Activated CD4-positive, alpha-beta T cell treated with anti-CD3 and anti-CD28 coated beads for 4 hours (primary cell): ENCODE measurements around the gene PRKCA.

ENCODE experiments used
- DNase-seq, 2 donors: peaks; one replicate each; pipeline ENCODE4 v3.0.0-alpha.2; 2020

Gene PRKCA

DNA sequence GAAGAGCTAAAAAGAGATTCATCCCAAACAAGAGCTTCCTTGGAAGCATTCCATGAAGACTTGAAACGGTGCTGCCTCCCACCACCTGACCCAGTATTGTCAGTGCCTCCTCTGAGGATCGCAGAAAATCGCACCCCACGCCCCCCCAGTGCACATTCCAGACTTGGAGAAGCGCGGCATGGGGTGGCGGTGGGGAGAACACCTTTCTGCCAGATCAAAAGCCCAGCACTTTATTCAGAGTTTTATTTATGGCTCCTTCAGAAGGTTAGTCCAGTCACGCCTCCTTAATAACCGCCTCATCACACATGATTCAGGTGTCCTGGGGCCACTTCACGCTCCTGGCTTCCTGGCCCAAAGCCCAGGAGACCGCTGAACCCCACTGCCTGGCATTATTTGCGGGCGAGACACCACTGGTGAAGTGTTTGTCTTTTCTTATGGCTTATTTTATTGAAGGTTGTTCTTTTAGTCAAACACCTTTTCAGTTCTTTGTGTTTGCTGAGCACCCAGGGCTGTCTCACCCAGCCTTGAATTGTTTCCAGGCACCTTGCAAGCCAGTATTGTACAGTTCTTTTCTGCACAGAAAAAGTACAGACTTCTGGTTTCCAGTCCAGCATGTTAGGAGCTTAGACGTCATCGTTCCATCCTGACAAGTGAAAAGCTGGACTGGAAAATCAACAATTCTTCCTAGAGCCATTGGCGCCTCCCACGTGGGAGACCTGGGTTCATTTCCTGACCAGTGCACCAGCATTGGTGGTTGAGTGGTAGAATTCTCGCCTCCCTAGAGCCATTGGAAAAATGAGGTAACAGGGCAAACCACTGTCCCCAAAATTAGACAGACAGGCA lies 452.9 kb downstream of the PRKCA start:
- no peak for DNase-seq

DNA sequence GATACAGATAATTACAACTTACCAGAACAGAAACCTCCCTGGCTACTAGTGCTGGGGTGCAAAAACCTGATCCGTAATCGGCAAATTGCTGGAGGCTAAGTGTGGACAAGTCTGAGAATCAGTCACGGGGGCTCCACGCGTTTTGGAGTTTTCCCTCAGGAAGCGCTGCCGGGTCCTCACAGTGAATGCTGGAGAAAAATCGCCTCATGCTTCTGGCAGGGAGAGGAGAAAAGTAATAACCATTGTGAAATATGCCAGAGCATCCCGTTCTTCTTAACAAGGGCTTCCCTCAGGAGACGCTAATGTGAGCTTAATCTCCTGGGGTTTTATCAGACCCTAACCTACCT lies 453.5 kb downstream of the PRKCA start:
- DNase-seq: no peak

DNA sequence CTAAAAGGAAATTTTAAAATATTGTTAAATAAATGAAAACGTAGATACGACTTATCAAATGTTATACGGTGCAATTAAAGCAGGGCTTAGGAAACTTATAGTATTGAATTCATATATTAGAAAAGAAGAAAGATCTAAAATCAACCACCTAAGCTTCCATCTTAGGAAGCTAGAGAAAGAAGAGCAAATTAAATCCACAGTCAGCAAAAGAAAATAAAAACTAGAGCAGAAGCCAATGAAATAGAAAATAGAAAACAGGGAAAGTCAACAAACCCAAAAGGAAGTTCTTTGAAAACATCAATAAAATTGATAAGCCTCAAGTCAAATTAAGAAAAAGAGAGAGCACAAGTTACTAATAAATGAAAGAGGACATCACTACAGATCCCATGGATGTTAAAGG lies 457.9 kb downstream of the PRKCA start:
- no peak for DNase-seq

DNA sequence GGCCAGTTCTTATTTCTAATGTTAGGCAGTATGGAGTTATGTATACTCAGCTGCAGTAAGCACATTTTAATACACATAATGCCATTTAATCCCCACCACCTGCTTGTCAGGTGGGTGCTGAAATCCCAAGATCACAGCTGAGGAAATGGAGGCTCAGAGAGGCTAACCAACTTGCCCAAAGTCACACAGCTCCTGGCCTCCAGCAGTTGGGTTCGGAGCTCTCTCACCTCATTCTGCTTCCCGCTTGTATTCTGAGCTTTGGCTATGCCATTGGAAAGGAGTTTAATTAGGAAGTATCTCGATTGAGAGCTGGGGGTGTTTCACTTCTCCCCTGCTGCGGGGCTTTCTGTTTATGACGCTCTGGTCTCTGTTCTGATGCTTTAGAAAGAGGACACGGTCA lies 459.9 kb downstream of the PRKCA start:
- no peak for DNase-seq

DNA sequence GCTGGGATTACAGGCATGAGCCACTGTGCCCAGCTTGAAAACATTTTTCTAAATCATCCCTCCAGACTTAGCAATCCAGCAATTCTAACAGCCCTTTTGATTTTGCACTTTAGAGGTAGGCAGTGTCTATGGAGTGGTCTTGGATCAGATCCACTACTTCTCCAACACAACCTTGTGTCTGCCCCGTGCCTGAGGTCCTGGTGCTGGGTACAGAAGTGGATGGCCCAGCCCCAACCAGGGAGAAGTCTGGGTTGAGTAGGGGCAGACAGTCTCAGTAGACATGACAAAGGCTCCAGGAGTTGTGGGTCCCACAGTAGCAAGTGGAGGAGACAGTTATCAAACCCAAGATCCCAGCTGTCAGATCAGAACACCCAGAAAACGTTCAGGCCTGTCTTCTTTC lies 460.6 kb downstream of the PRKCA start:
- DNase-seq: no peak

DNA sequence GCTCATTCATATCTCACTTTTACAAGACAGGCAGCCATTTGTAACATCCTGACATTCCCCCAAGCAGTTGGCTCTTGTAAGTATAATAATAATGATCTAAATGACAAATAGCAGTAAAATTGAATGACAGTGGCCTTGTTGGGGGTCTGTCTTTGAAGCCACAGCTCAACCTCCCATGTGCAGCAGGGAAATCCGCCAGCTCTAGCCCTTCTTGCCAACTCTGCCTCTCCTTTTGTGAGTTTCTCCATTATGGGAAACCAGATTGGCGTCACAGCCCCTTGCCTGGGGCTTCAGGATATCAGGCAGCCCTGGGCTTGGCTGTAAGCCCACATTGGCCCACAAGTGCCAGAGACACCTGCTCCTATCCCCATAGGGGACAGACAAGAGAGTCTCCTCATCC lies 462.1 kb downstream of the PRKCA start:
- no peak for DNase-seq

DNA sequence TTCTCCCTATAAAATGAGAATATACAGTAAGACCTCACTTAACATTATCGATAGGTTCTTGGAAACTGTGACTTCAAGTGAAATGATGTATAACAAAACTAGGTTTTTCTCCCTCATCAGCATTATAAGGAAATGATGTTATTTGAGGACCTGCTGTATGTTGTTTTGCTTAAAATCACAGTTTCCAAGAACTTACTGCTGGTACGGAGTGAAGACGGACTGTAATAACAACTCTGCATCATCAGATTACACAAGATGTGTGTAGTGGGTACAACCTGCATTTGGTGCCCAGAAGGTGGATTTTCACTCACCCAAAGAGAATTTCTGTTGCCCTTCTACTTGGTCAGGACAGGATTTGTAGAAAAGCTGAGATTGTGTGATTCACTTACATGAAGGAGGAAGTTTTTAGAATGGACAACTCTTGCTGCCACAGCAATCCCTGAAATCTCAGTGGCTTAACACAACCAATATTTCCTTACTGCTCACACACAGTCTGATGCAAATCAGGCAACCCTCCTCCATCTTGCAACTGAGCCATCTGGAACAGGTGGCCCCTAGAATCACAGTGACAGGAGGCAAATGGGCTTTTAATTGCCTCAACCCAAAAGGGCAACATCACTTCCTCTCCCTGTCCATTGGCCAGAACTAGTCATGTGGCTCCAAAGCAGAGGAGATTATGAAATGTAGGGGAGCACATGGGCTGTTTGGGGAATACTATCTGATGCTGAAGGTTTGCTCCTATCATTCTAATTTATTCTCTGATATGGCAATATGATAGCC lies 464.9 kb downstream of the PRKCA start:
- DNase-seq: no peak

DNA sequence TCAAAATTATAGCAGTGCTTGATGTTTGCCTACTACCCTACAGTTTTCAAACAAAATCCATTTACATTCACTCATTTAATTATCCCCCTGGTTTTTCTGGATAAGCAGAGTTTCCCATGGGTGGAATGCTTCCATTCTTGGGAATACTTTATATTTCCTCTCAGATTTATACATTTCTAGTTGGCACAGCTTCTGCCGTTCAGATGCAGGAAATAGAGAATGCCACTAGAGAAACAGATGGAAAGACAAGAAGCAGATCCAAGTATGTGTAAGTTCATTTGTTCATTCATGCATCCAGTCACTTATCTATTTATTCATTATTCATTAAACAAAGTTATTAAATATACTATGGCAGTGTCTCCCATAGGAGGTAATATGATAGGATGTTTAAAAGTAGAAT lies 467.5 kb downstream of the PRKCA start:
- DNase-seq: no peak

DNA sequence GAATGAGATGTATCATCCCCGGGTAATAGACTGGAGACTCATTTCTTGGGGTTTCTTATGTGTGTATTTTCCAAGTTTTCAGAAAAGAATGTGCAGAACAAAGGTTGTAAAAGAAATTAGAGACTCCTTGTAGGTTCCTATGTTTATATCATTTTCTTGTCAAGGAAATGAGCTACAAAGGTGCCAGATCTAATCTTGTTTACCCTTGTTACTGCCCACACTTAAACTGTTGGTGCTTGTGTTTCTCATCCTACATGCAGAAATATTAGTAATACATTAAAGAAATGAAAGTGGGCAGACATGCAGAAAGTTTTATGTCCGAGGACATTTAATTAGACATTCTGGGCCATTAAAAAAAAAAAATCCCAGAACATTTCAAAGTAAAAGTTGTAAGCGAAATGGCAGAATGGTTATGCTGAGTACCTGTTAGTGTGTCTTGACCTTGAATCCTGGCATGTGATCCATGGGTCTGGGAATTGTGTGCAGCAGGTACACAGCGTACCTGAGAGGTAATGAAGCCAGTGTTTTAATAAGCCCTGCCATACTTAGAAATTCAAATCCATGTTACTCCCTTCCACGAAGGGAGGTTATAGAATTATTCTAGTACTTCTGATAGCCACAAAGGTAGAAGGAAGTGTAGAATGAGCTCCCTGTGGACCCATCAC lies 469.9 kb downstream of the PRKCA start:
- no peak for DNase-seq

DNA sequence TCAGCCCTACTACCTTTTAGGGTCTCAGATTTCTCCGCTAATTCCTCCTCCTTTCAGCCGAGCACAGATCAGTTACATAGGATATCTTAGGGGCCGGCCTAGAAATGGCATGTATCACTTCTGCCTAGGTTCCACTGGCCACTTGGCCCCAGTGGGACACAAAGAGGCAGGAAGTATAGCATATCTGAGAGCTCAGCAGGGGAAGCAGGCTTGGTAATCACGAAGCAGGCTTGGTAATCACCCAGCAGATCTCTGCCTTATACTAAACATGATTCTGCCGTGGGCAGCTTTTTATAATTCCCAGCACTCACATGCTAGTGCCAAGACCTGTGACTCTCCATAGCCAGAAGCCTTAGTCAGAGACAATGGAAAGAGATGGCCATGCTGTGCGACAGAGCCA lies 472.9 kb downstream of the PRKCA start:
- DNase-seq: no peak

DNA sequence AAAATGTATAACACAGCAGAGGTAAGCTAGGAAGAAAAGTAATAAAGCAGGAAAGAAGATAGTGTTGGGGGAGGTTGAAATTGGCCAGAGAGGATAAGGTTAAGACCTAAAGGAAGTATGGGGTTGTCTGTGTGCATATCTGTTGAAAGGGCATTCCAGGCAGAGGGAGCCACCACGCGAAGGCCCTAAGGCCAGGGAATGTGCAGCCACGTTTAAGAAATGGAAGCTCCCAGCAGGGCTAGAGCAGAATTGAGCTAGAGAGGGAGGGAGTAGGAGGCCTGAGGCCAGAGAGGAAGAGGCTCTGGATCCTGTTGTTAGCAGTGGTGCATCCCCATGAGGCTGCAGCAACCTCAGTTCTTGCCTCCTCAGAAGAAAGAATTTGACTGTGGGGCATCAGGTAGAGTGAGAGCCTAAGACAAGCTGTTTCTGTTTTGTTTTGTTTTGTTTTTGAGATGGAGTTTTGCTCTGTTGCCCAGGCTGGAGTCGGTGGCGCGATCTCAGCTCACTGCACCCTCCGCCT lies 473.5 kb downstream of the PRKCA start:
- DNase-seq: no peak

DNA sequence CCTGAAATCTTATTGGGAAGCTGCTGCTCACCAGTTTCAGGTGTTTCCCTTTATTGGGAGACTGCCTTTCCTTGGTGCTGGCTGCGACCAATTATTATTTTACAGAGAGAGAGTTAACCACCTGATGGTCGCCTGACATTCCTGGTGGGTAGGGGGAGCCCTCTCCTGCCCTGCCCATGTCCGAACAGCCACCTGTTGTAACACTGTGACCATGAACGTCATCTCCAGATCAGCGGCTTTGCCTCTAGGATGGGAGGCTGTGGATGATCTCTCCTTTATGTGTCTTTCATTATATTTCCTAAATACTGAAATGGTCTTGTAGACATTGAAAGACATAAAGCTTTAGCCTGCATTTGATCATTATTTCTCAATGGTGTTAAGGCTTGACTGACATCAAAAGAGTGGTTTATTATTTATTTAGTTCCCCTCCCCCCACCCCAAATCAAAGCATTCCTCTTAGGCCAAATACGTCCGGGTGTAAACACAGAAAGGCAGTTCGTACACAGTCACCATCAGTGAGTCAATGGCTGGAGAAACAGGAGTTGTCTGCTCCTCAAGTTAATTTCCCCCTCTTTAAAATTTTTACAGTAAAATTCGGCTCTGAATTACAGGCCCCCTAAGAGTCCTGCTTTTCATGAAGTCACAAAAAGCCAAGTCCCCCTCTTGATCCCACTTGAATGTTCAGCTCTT lies 474.7 kb downstream of the PRKCA start:
- DNase-seq: no peak

DNA sequence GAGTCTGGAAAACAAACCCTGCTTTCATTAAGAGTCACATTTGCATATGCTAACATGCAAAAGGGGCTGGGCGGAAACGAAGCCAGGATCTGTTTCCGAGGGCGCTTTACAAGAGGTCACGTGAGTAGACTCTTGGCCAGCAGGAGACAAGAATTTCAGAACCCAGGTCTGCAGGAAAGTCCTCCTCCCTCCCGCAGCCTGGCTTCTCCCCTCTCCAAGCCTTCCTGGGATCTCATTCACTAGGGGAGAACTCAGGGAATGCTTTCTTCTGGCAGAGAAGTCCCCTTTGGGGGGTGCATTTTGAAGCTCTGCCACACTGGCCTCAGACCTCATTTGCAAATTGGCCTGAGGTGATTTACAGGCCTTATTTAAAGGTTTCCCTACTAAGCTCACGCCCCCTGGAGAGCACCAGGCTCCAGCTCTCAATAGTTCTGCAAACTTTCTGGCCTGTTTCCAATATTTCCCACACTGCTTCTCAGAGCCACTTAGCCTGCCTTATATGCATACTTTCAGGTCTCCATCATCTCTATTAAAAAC lies 475.3 kb downstream of the PRKCA start:
- no peak for DNase-seq

DNA sequence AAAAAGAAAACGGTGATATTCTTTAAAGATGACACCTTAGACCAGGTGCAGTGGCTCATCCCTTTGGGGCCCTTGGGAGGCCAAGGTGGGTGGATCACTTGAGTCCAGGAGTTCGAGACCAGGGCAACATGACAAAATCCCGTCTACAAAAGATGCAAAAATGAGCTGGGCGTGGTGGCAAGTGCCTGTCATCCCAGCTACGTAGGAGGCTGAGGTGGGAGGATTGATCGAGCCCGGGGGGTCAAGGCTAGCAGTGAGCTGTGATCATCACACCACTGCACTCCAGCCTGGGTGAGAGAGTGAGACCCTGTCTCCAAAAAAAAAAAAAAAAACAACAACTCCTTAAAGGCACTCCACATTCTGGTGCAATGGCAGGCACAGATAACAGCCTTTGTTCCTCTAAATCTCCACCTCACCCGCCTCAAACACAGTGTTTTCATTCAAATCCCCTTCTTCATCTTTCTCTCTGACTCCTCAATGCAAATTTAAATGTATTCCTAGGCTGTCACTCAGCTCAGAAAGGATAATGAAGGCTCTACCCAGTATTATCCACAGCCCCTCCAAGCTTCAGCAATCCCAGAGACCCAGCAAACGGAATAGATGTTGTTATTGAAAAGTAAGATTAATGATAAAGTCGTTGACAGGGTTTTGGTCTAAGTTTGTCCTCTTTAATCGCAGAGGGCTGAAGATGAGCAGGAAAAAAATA lies 476.3 kb downstream of the PRKCA start:
- DNase-seq: no peak

DNA sequence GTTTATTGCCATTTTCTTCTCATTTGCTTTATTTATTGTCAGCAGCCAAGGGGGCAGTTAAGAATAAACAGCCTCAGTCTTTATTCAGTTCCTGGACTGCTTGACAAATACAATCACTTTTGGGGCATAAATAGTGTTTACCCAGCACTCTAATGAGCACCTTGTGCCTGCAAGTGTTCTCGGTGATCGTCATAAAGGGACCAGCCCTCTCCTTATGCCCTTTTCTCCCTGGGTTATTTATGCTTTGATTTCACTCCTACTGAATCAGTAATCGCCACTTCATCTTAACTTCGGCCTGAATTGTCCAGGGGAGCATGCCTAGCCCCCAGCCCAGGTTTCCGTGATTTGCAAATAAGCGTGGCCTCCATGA lies 476.8 kb downstream of the PRKCA start:
- DNase-seq: no peak

DNA sequence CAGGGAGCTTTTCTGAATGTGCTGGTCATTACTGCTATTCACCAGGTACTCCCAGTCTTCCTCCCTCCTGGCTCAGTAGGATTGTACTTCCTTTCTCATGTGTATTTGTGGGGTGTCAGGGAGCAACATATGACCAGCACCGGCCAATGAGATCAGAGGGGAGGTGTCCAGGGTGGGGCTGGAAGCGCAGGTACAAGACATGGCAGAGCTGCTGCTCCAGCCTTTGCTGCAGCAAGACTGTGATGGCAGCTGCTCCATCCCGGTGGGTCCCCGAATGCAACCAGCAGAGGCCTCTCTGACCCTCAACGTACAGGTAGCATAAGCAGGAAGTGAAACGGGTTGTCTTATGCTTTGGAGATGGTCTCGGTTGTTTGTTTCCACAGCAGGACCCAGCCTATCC lies 478.7 kb downstream of the PRKCA start:
- DNase-seq: no peak

DNA sequence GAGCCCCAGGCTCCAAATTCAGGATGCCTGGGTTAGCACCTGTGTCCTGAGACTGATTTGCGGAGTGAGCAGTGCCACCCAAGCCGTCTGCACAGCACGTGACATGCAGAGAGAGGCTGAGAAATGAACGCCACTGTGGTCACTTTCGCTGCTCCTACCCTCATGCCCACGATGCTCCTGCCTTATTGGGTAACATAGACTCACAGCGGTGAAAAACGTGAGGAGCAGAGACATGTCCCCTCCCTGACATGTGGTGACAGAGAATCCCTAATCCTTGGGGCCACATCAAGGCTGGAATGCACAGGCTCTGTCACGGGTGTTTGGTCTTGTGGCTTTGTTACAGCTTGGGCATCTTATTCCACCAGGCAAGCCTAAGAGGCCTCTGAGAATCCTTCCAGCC lies 480.4 kb downstream of the PRKCA start:
- DNase-seq: no peak

DNA sequence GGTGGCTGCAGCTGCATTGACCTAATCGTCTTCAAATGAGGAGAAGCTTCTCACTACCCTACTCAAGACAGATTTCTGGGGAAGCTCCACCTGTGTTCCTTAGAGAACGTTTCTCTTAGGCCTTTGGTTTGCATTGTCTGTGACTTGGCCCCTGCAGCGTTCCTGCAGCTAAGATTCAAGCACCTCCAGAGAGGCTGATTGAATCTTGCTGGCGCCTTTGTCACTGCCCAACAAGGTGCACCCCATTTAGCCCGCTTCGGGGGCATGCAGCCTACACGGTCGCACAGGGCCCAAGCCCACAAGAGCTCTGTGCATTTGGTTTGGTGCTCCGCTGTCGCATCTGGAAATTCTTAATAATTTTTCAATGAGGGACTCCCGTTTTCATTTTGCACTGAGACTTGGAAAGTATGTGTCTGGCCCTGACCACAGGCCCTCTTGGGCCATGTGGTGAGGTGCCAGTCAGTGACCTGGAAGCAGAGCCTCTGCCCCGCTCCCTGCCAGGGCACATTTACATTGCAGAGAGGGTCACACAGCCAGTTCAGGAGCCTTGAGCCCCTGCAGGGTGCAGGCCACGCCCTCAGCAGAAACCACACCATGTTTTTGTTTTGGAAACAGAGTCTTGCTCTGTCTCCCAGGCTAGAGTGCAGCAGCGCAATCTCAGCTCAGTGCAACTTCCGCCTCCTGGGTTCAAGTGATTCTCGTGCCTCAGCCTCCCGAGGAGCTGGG lies 481.4 kb downstream of the PRKCA start:
- no peak for DNase-seq

DNA sequence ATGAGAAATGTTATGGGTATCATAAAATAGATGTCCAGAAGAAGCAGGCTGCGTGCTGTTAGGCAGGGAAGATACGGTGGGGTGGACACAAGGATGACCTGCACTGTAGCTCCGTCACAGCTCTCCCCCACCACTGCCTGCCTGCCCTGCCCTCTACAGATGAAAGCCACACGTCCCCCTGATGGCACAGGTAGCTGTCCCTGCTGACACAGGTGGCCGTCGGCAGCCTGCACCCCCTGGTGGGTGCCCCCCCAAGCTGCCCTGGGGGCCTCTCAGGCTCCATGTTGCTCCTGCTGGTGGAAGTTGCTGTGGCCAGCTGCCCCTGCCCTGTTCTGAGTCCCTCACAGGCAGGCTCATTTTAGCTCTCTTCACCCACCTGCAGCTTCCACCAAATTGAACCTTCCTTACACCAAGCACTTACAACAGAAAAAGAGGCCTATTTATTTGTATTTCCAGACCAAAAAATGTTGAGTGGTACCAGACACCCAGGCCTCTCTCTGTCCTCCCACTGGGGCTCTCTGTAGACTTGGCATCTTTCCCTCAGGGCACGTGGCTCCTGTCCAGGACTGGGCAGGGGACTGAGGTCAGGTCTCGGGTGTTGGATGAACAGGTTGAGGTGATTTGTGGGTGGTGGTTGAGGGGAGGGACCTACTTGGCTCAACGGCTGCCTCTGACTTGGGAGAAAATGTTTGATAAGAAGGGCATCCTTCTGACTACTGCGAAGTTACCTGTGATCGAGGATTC lies 482.4 kb downstream of the PRKCA start:
- DNase-seq: no peak

DNA sequence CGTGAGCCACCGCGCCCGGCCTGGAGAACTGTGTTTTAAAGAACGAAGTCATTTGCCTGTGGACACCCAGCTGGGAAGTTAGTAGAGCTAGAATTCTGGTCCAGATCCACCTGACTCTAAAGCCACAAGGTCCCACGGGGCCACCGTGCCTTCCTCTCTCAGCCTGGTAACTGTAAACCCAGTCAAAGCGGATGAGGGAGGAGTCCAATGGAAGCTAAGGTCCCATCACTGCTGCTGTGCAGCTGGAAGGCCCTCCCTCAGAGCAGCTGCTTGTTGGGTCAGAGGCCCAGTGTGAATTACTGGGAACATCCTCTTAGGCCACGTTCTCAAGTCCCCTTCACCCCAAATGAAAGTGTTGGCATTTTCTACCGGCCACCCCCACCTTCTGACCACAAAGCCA lies 483.7 kb downstream of the PRKCA start:
- DNase-seq: no peak

DNA sequence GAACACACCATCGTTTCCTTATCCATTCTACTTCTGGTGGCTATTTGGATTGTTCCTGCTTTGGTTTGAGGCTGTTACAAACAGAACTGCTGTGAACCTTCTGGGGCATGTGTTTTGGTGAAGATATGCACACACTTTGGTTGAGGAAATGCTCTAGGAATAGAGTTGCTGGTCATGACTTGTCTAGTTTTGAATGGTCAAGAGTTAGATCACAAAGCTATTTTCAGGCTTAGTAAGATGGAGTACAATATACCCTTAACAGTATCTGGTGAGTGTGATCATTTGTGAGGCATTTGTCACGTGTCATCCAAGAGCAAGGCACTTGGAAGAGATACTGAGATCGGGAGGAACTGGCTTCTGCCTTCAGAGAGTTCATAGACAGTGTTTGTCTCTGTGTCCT lies 485.5 kb downstream of the PRKCA start:
- no peak for DNase-seq
